HG02588 (cell line): ENCODE results near the gene MYL12B.
"Not testable (repeated sequence)": the region's sequence is repeated elsewhere in the genome, so short reads cannot be mapped to it uniquely, and the experiment has no call there.

Source experiments
- ATAC-seq: cut with Tn5 transposase; IDR thresholded peaks from one replicate; pipeline ENCODE4 v1.9.1; 2021; ENCODE audit warnings: mild to moderate bottlenecking, moderate library complexity; ENCODE audit not compliant: unreplicated experiment

Gene MYL12B

GRCh38 chr18:3261373-3262233 lies at the start of gene MYL12B:
MYL12B (plus strand) TSS chr18:3262133; CDS start chr18:3272899, 10,766 bp downstream.
- ATAC-seq, result peak; percentile 87

GRCh38 chr18:3212657-3213056 lies 49.3 kb upstream of the MYL12B start:
- no peak for ATAC-seq

- no peak for ATAC-seq
Measured at GRCh38 chr18:3213300-3214059, 48.5 kb upstream of the MYL12B start.

- no peak for ATAC-seq
Measured at GRCh38 chr18:3214855-3215637, 46.9 kb upstream of the MYL12B start.

GRCh38 chr18:3216987-3217386 lies 44.9 kb upstream of the MYL12B start:
- ATAC-seq, result no peak

GRCh38 chr18:3217948-3218647 lies 43.8 kb upstream of the MYL12B start:
- no peak for ATAC-seq

GRCh38 chr18:3218819-3219218 lies 43.1 kb upstream of the MYL12B start:
- no peak for ATAC-seq

- no peak for ATAC-seq
Measured at GRCh38 chr18:3219241-3219630, 42.7 kb upstream of the MYL12B start.

- no peak for ATAC-seq
Measured at GRCh38 chr18:3219631-3220335, 42.1 kb upstream of the MYL12B start, which contains the start of gene MYOM1. MYOM1 (minus strand) TSS chr18:3219968; CDS start chr18:3215223, 4,745 bp downstream.

GRCh38 chr18:3220868-3221267 lies 41.1 kb upstream of the MYL12B start:
- ATAC-seq, result not testable (repeated sequence)

- no peak for ATAC-seq
Measured at GRCh38 chr18:3221496-3221895, 40.4 kb upstream of the MYL12B start.

- ATAC-seq, result no peak
Measured at GRCh38 chr18:3223356-3223755, 38.6 kb upstream of the MYL12B start.

- ATAC-seq, result no peak
Measured at GRCh38 chr18:3224223-3224622, 37.7 kb upstream of the MYL12B start.

- no peak for ATAC-seq
Measured at GRCh38 chr18:3225588-3225987, 36.3 kb upstream of the MYL12B start.

GRCh38 chr18:3226048-3226447 lies 35.9 kb upstream of the MYL12B start:
- ATAC-seq, result no peak

GRCh38 chr18:3230401-3231334 lies 31.3 kb upstream of the MYL12B start:
- no peak for ATAC-seq

GRCh38 chr18:3233004-3233403 lies 28.9 kb upstream of the MYL12B start:
- no peak for ATAC-seq

- ATAC-seq, result no peak
Measured at GRCh38 chr18:3233433-3234168, 28.3 kb upstream of the MYL12B start.
